Urinary bladder (tissue), 4 donors: ENCODE measurements around the gene MRPL55. TPM values are rescaled to one million over a fixed set of nuclear protein-coding genes. Genes with fewer than 3 reads are reported as not detected.

Source experiments
- DNase-seq: peaks from one replicate; pipeline ENCODE4 v3.0.0-alpha.2; 2015; ENCODE audit errors: extremely low spot score
- H3K27ac ChIP-seq: one replicate; pipeline ENCODE4 v1.5.1; 2013; ENCODE audit warnings: low read depth, mild to moderate bottlenecking, moderate library complexity
- H3K36me3 ChIP-seq: one replicate; pipeline ENCODE4 v1.6.1; 2013; ENCODE audit warnings: mild to moderate bottlenecking, moderate library complexity; ENCODE audit not compliant: insufficient read depth
- H3K4me1 ChIP-seq: one replicate; pipeline ENCODE4 v1.6.1; 2013; ENCODE audit warnings: mild to moderate bottlenecking, moderate library complexity; ENCODE audit not compliant: insufficient read depth
- H3K4me3 ChIP-seq: one replicate; pipeline ENCODE4 v1.5.1; 2013; ENCODE audit warnings: low read depth, low read length
- WGBS: extraction: QIAGEN DNeasy Blood & Tissue Kit; methylation state at CpG from one replicate; pipeline ENCODE4 v1.1.7; 2013; 5-methylcytosine and 5-hydroxymethylcytosine counted together
- polyA plus RNA-seq: library from polyadenylated mRNA; stranded (reverse); fragments of 200-250 nt; gene quantifications from one replicate; pipeline ENCODE4 v1.2.3, GENCODE V29; 2013
- total RNA-seq: library from RNA; depleted of rRNA; stranded (reverse); fragments of >200 nt; gene quantifications from one replicate; pipeline ENCODE4 v1.2.3, GENCODE V29; 2014
- donor health status: healthy with polysubstance abuse.
- donor health status: healthy.

MRPL55 gene
- total and polyA plus RNA-seq, 2 donors = 22.5 to 109 TPM

DNA sequence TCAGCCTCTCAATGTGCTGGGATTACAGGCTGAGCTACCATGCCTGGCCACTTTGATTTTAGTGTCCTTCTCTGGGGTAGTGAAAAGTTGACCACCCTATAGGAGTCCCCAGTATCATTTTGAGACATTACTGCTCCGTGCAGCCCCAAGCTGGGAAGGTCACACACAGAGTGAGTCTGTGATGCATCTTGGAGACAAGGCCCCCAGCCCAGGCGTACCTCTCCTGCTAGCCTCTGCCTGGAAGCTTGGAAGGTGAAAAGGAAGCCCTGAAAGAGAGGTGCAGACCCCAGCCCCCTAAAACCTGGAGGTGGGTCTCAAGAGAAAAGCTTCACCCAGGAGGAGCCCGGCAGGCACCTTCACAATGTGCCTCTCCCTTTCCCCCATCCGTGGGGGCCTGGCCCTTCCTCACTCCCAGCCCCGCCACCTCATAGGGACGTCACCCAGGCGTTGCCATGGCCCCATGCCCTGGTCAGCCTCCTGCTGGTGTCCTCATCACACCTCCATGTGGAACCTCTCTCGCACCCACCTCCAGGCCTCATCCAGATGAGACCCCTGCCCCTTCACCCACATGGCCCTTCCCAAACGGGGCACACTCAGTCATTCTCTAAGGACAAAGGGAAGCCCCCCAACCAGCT is 32.2 kb downstream of the MRPL55 start:
- WGBS = 69% methylated on average over 9 of the region's 9 CpGs

DNA sequence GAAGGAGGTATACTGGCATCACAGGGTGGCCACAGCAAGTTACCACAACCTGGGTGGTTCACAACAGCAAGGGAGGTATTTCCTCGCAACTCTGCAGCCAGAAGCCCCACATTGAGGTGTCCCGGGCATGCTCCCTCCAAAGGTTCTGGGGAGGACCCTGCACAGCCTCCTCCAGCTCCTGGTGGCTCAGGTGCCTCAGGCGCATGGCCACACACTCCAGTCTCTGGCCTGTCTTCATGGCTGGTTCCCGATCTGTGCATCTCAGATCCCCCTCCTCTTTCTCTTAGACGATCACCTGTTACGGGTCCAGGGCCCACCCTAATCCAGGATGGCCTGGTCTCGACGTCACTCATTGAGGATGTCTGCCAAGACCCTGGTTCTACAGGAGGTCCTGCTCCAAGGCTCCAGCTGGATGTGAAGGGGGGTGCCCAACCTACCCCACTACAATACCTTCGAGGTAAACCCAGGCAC is 33.3 kb downstream of the MRPL55 start:
- DNase-seq = no peak
- 75% methylated on average over 9 of the region's 9 CpGs for WGBS
- Histone ChIP-seq H3K4me3 (no peak overlapping the region), H3K4me1 (no peaks in the 10 kb centered on the region), H3K27ac (no peak overlapping the region), H3K36me3 (no peaks in the 10 kb centered on the region)

More for the DNA sequence above, 32.2 kb downstream of the MRPL55 start:
- no peak overlapping the region for H3K4me3 ChIP-seq
- no peak overlapping the region for H3K27ac ChIP-seq
- H3K36me3 ChIP-seq = no peaks in the 10 kb centered on the region
- H3K4me1 ChIP-seq = no peaks in the 10 kb centered on the region
- DNase-seq = no peak

DNA sequence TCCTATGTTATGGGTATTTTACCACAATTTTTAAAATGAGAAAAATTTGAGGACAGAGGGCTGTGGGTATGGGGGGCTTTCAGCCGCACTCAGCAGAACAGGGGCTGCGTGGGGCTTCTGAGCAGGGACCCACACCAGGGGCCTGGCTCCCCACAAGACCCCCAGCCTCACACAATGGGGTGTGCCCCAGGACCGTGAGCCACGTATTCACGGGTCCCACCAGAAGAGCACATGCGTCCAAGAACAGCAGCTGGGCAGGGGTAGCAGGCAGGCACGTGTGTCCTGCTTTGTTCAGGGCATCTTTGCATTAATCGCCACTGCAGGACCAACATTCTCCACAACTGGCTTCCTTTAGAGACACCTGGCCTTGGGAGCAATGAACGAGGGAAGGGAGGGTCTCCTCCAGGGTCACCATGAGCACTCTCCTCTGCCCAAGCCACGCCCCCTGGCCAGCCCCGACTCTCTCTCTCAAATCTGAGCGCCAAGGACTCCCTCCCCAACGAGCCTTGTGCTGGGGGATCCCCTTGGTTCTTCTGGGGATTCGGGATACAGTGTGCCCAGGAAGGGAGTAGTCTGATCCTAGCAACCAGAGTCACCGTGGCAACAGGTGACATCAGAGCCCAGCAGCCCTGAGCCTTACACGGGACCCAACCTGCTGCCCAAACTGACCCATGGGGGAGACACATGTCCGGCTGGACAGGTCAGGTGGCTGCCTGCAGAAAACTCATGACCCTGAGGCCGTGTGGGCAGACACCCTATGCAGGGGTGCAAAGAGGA is 34.0 kb downstream of the MRPL55 start:
- no peak overlapping the region for H3K27ac ChIP-seq
- no peaks in the 10 kb centered on the region for H3K36me3 ChIP-seq
- DNase-seq = no peak
- WGBS = 47% methylated on average over 18 of the region's 18 CpGs
- H3K4me3 ChIP-seq = no peak overlapping the region
- no peaks in the 10 kb centered on the region for H3K4me1 ChIP-seq

DNA sequence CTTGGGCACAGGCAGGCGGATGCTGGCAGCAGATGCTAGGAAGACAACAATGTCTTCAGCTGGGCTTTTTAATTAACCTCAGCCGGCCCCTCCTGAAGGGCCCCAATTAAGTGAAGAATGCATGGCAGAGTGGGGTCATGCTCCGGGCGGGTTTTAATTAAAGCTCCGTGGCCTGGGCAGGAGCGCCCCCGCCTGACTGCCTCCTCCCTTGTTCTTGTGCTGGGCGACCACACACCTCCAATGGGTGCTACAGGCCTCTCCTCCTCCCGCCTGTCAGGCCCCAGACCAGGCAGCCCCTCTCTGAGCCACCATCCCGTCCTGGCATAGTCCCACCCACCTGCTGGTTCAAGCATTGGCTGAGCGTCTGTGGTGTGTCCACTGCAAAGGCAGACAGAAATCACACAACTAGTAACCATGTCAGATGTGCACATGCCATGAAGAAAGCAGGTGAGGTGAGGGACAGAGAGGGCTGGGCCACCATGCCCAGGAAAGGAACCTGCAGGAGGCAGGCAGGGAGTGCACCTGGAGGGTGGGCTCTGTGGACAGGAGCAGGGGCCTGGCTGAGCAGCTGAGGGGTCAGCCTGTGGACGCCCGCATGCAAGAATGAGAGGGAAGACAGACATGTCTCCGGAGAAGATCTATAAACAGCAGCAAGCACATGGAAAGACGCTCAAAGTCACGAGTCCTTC is 35.1 kb downstream of the MRPL55 start:
- Histone ChIP-seq H3K36me3 (no peaks in the 10 kb centered on the region), H3K27ac (no peak overlapping the region), H3K4me1 (no peaks in the 10 kb centered on the region), H3K4me3 (no peak overlapping the region)
- no peak for DNase-seq
- 29% methylated on average over 16 of the region's 16 CpGs for WGBS

DNA sequence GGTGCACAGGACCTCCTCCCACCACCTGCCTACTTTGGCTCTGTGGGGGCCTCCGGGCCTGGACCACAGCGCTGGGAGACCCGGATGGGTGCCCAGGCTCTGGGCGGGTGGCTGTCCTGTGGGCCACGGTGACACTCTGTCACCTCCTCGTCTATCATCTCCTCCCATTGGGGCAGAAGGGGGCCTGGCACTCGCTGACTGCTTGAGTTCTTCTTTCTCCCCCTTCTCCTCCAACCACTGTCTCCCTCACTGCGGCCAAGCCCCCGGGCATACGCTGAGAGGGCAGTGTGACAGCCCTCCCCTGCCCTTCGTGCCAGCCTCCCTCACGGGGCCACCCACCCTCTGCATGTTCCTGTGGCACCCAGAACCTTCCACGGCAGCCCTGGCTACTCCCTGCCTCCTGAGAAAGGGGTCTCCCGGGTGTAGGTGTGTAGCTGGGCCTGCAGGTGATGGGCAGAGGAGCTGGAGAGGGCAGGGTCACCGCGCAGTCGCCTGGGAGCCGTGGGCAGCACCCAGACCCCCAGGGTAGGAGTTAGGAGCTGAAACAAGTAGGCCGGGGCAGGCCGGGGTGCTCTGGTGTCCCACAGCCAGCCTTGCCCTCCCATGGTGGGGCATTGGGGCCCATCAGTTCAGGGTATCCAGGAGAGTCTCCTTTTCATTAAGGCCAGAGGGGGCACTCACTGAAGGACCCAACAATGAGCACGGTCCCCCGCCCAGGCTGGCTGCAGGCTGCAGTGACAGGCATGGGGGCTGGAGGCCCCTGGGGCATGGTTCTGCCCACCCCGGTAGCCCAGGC is 35.8 kb downstream of the MRPL55 start:
- no peaks in the 10 kb centered on the region for H3K36me3 ChIP-seq
- H3K4me1 ChIP-seq = no peaks in the 10 kb centered on the region
- 57% methylated on average over 23 of the region's 23 CpGs for WGBS
- H3K27ac ChIP-seq = no peak overlapping the region
- DNase-seq = no peak
- H3K4me3 ChIP-seq = no peak overlapping the region

DNA sequence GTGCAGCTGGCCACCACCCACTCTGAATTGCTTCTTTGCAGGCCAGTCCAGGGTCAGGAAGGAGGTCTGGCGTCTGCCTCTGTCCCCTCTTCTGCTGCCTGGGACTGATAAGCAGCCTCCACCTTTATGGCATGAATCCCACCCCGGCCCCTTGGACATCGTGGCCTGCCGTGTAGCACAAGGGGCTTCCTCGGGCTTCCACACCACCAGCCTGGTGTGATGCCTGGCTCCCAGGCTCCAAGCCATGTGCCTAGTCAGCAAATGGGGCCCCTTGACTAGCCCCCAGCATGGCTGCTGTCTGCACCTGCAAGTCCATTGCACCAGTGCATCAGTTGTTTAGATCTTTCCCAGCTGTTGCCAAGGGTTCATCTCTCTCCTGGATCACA is 36.4 kb downstream of the MRPL55 start:
- Histone ChIP-seq H3K36me3 (no peaks in the 10 kb centered on the region), H3K27ac (no peak overlapping the region), H3K4me3 (no peak overlapping the region), H3K4me1 (no peaks in the 10 kb centered on the region)
- WGBS = 39% methylated on average over 5 of the region's 5 CpGs
- DNase-seq = no peak

DNA sequence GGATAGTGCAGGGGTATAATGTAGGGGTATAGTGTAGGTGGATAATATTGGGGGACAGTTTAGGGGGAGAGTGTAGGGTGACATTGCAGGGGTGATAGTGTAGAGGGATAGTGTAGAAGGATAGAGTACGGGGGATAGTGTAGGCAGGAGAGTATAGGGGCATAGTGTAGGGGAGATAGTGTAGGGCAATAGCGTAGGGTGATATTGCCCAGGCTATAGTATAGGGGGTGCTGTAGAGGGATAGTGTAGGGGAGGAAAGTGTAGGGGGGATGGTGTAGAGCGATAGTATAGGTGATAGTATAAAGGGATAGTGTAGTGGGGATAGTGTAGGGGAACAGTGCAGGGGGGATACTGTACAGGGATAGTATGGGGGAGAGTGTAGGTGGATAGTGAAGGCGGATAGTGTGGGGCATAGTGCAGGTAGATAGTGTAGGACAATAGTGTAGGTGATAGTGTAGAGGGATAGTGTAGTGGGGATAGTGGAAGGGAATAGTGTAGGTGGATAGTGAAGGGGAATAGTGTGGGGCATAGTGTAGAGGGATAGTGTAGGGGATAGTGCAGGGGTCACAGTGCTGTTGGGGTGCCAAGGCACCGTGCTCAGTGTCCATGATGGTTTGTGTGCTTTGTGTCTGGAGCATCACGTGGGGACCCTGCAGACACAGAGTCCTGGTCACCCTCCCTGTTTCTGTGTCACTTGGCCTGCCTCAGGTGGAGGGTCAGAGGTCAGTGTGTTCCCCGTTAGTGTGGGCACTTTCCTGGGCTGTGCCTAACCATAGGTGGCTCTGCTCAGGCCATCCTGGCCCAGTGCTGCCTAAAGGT is 37.1 kb downstream of the MRPL55 start:
- Histone ChIP-seq H3K4me1 (no peaks in the 10 kb centered on the region), H3K36me3 (no peaks in the 10 kb centered on the region), H3K27ac (no peak overlapping the region), H3K4me3 (no peak overlapping the region)
- 64% methylated on average over 7 of the region's 7 CpGs for WGBS
- no peak for DNase-seq

DNA sequence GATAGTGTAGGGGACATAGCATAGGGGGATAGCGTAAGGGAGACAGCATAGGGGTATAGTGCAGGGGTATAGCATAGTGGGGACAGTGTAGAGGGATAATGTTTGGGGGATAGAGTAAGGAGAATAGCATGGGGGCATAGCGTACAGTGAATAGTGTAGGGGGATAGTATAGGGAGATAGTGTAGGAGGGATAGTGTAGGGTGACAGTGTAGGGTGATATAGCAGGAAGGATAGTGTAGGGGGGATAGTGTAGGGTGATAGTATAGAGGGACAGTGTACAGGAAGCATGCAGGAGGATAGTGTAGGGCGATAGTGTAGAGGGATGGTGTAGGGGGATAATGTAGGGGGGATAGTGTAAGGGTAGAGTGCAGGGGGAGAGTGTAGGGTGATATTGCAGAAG is 38.2 kb downstream of the MRPL55 start:
- Histone ChIP-seq H3K4me3 (no peak overlapping the region), H3K27ac (no peak overlapping the region), H3K36me3 (no peaks in the 10 kb centered on the region), H3K4me1 (no peaks in the 10 kb centered on the region)
- 74% methylated on average over 3 of the region's 3 CpGs for WGBS
- no peak for DNase-seq

DNA sequence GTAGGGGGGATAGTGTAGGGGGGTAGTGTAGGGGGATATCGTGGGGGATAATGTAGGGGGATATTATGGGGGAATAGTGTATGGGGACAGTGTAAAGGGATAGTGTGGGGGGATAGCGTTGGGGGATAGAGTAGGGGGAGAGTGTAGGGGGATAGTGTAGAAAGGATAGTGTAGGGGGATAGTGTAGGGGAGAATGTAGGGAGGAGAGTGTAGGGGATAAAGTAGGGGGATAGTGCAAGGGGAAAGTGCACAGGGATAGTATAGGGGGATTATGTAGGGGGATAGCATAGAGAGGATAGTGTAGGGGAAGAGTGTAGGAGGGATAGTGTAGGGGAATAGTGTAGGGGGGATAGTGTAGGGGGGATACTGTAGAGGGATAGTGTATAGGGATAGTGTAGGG is 38.9 kb downstream of the MRPL55 start:
- H3K36me3 ChIP-seq = no peaks in the 10 kb centered on the region
- no peak overlapping the region for H3K27ac ChIP-seq
- no peaks in the 10 kb centered on the region for H3K4me1 ChIP-seq
- H3K4me3 ChIP-seq = no peak overlapping the region
- DNase-seq = no peak
- 64% methylated on average over 2 of the region's 2 CpGs for WGBS

DNA sequence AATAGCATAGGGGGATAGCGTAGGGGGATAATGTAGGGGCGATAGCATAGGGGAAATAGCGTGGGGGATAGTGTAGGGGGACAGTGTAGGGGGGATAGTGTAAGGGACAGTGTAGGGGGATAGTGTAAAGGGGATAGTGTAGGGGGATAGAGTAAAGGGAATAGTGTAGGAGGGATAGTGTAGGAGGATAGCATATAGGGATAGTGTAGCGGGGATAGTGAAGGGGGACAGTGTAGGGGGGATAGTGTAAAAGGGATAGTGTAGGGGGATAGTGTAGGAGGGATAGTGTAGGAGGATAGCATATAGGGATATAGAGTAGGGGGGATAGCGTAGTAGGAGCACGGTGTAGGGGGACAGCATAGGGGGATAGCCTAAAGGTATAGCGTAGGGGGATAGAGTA is 40.7 kb downstream of the MRPL55 start:
- Histone ChIP-seq H3K4me3 (no peak overlapping the region), H3K36me3 (no peaks in the 10 kb centered on the region), H3K4me1 (no peaks in the 10 kb centered on the region), H3K27ac (no peak overlapping the region)
- 78% methylated on average over 7 of the region's 7 CpGs for WGBS
- no peak for DNase-seq

DNA sequence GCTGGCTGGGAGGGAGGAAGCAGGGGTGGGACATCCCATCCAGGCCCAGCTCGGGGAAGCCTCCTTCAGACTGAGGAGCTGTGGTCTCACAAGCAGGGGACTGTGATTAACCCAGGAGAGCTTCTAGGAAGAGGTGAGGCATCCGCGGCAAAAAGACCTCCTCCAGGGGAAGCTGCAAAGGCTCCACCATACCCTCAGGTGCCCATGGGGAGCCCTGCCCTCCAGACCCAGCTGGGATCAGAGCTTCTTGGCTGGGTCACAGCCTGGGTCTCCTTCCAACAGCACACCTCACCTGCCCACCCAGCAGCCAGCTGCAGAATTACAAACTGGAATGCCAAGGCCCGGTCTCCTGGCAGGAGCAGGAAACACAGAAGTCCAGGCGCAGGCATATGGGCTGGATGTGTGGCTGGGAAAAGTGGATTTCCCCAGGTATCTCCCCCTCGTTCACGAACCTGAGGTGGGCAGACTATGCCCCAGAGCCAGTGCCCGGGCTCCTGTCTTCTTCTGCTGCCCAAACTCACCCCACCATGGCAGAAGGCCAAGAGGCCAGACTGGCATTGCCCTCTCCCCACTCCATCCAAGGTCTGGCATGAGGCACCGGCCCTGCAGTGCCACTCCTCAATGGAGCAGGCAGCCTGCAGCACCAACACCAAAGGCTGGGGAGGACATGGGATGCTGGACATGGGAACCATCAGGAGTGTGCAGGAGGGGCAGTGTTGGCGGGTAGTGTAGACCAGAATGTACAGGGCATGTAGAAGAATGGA is 42.0 kb downstream of the MRPL55 start:
- Histone ChIP-seq H3K27ac (no peak overlapping the region), H3K36me3 (no peaks in the 10 kb centered on the region), H3K4me1 (no peaks in the 10 kb centered on the region), H3K4me3 (no peak overlapping the region)
- no peak for DNase-seq
- WGBS = 57% methylated on average over 10 of the region's 10 CpGs

DNA sequence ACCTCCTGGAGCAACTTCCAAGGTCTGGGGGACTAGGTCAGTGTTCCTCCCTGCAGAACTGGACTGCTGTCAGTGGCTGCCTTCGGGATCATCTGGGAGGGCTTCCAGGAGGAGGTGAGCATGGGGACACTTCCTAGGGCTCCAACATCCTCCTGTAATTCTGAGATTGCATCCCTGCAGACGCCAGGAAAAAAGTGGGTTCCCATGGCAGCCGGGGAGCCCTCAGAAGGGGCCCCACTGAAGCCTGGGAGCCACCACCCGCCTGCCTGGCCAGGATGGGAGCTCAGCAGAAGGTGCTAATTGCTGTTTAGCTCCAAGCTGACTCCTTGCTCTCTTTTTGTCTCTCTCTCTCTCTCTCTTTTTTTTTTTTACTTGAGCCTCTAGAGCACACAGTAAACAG is 42.7 kb downstream of the MRPL55 start:
- H3K27ac ChIP-seq = no peak overlapping the region
- no peak for DNase-seq
- H3K4me3 ChIP-seq = no peak overlapping the region
- WGBS = 26% methylated on average over 4 of the region's 4 CpGs
- H3K4me1 ChIP-seq = no peaks in the 10 kb centered on the region
- no peaks in the 10 kb centered on the region for H3K36me3 ChIP-seq
